Astrocyte of the hippocampus (primary cell): ENCODE results near the gene CAPZA1.

Experiments
- DNase-seq: peaks from one replicate; pipeline ENCODE4 v3.0.0; 2011; ENCODE audit warnings: low read depth, low spot score

The CAPZA1 gene

DNA sequence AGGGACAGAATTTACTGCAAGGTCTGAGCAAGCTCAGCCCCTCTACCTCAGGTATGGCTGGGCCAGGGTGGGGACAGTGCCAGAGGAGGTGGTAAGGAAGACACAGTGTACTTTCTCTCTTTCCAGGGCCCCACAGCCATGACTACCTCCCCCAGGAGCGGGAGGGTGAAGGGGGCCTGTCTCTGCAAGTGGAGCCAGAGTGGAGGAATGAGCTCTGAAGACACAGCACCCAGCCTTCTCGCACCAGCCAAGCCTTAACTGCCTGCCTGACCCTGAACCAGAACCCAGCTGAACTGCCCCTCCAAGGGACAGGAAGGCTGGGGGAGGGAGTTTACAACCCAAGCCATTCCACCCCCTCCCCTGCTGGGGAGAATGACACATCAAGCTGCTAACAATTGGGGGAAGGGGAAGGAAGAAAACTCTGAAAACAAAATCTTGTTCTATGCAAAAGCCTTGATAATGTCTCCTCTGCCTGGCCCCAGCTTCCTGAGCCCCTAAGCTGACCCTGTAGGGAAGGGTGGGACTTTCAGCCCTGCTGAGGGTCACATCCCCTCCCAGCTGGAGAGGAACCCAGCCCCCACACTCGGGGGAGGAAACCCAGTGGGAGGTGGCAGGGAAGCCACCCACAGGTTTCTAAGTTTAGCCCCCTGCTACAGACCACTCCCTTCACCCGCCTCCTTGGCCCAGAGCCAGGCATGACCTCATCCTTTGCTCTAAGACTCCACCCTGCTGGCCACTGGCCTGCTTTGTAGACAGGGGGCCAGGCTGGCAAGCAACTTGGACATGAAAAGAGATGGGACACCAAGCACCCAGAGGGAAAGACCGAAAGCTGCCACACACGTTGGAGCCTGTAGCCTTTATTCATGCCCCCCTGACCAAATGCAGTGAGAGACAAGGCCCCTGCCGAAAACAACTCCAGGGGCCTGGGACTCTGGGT lies 80.9 kb downstream of the CAPZA1 start:
- peak; percentile 99 for DNase-seq

DNA sequence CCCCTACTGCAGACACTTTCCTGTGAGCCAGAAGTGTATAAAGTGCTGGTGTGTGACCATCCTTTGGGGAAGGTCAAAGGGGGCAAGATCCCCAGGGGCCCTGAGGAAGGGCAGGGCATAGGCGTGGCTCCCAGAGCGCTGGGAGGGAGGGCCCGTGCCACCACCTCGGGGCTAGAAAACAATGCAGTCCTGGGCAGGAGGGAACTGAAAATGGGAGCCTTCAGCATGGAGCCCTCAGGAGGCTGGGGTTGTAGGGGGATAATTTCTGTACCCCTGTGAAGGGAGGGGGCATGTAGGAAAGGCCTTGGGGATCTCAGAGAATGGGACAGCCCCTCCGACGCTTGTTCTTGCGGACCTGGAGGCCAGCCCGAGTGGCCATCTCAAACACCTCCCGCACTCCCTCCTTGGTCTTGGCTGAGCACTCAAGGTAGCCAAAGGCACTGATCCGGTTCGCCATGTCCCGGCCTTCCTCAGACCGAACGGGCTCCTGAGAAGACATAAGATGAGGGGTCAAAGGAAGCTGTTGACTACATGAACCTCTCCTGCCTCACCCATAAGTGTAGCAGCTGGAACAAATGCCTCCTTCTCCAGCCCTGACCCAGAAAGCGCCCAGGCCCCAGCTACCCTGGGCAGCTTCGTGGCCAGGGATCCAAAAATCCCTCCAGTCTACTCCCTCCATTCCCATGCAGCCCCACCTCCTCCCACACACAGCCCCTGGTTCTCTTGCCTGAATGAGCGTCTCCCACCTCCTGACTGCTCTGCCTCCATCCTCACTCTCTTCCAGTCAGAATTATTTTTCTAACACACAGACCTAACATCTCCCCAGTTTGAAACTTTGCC lies 81.8 kb downstream of the CAPZA1 start:
- no peak for DNase-seq

DNA sequence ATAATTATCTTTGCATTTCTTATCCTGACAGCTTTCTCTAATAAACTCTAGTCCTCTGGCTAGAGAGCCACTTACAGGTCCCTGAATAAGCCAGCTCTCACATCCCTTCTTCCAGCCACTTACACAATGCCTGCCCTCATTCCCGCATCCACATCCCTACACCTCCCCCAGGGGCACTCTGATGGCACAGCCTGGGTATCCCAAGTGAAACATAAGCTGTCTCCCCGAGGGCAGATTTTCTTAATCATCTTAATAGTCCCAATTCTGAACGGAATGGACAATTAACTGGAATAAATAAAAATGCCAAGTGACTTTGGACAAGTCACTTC lies 82.4 kb downstream of the CAPZA1 start:
- DNase-seq = no peak

GRCh38 chr1:112702420-112703261 lies 83.0 kb downstream of the CAPZA1 start:
- DNase-seq = no peak

DNA sequence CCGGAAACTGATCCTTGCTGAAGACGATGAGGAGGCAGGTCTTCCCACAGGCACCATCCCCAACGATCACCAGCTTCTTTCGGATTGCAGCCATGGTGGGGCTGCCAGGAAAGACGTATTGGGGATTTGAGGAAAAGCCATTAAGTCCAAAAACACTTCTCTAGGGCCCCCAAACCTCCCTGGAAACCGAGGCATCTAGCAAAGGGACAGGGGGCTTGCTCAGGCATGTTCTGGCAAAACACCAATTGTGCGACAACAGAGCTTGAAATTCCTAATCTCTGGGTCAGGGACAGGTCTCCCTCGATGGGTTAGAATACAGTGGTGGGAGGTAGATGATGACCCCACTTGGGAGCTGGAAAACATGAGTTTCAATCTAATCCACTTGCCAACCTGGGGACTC lies 84.1 kb downstream of the CAPZA1 start:
- DNase-seq = no peak

GRCh38 chr1:112704391-112704933 lies 84.8 kb downstream of the CAPZA1 start:
- DNase-seq = peak; percentile 23

DNA sequence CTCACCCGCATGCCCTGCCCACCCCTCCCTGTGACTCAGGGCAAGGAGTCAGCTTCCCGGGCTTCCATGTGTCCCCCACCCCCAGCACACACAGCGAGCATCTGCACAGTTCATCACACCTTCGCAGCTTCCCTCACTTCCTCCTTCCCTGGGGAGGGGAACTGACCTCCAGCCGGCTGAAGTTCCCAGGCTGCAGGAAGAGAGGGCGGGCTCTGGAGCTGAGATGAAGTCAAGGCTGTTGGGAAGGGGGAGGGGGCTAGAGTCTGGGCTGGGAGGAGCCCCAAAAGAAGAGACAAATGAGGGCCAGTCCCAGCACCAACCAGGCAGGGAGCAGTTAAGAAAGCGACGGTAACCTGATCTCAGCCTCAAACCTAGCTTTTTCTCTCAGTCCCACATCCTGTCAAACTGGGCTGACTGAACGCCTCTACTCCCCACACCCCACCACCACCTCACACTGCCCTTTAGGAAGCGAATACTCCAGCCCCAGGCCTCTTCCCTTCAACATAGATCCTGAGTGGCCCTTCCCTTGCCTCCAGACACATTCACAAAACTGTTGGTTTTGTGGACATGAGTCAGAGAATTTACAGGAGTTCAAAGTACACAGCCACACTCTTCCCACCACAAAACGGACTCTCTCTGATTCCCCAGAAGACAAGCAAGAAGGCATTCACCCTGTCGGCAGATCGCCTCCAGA lies 85.4 kb downstream of the CAPZA1 start:
- DNase-seq = peak; percentile 95

- DNase-seq = peak; percentile 89
Observed at GRCh38 chr1:112706505-112707220, 87.0 kb downstream of the CAPZA1 start, which contains the start of gene RHOC. Gene RHOC (minus strand): TSS chr1:112707127. CDS start chr1:112703799, 3,328 bp downstream.

GRCh38 chr1:112707221-112708001 lies 87.8 kb downstream of the CAPZA1 start:
- peak; percentile 96 for DNase-seq

- no peak for DNase-seq
Observed at GRCh38 chr1:112708002-112708448, 88.4 kb downstream of the CAPZA1 start.

DNA sequence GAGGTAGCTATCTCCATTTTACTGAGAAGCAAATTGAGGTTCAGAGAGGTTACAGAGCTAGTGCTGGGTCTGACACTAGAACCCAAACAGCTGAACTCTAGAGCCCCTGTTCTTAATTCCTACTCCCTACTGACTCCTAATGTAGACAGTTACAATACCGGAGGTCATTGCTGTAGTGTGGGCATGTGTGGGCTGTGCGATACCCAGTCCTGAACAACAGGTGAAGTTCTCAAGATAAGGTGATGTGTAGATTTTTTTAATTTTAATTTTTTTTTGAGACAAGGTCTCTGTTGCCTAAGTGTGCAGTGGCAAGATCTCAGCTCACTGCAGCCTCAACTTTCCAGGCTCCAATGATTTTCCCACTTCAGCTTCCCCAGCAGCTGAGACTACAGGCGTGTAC lies 88.9 kb downstream of the CAPZA1 start:
- no peak for DNase-seq

DNA sequence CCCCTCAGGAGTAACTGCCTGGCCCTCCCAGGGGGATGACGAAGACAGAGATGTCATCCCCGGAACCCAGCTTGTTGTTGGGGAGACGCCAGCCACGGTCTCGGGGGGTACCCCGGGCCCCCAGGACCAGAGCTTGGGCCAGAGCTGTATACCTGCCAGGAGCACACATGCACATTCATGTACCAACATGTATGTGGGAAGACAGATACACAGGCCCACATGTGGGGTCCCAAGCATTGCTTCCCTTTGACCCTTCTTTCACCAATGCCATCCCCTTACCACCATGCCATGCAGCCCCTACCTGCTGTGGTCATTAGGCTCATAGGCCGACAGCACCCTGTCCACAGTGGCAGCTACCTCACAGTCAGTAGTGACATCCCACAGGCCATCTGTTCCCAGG lies 90.5 kb downstream of the CAPZA1 start:
- no peak for DNase-seq

DNA sequence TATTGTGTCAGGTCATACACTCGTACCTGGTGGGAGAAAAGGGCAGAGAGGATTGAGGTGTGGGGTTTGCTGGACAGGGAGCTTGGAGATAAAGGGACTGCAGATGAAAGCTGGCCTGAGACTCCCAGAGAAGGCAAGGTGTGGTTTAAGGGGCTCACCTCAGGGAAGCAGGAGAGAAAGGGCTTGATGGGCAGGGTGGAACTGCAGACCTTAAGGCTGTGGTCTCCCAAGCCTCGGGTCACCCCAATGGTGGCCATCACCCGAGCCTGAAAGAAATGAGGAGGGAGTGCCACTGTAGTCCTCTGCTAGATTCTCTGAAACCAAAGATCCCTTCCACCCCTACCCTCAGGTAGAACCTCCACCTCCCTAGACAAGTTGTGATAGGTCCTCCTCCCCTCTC lies 91.0 kb downstream of the CAPZA1 start:
- no peak for DNase-seq

GRCh38 chr1:112711041-112711440 lies 91.4 kb downstream of the CAPZA1 start:
- no peak for DNase-seq

GRCh38 chr1:112711670-112712069 lies 92.0 kb downstream of the CAPZA1 start:
- no peak for DNase-seq

GRCh38 chr1:112712191-112712590 lies 92.6 kb downstream of the CAPZA1 start:
- no peak for DNase-seq

- no peak for DNase-seq
Observed at GRCh38 chr1:112712701-112713128, 93.1 kb downstream of the CAPZA1 start.

DNA sequence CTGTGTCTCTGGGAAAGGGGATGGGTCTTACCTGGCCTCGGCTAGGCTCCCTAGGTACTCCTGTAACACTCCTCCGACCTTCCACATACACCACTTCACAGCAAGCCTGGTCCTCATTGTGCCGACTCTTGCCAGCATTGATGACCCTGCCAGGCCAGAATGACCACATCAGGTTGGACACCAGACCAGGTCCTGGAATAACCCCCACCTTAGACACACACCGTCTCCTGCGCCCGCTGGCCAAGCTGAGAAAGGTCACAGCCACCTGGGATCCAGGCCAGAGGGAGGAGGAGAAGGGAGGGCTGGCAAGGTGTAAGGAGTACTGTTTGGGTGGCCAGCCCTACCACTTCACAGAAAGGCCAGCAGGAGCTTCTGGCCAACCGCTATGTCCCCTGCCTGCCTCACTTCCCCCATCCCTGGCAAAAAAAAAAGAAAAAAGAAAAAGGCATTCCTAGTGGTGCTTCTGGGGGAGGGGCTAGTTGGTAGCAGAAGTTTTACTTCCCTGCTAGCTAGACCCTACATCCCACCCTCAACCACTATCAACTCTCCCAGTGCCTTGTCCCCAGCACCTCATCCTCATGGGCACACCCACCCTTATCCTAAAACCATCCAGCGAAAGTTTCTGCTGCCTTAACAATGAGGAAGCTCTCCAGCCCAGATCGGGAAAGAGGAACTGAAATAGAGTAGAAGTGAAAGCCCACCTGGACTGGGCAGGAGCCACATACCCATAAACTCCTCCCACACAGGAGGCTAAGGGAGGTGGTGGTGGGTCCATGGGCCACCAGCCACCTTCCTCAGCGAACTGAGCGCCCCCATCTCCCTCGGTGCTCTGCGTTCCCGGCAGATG lies 94.1 kb downstream of the CAPZA1 start:
- no peak for DNase-seq
